GM12878 (cell line): Measurements from ENCODE around the gene PRDM15. TPM values are rescaled to one million over a fixed set of nuclear protein-coding genes. Genes with fewer than 3 reads are reported as not detected.

Experiments
- ATAC-seq: fragments of 200-7000 bp; cut with Tn5 transposase; 3 replicates; pipeline ENCODE4 v1.9.1; 2020; ENCODE audit warnings: mild to moderate bottlenecking, moderate library complexity
- BruUV-seq: library from RNA; stranded (reverse); fragments of 400-500 nt; replicated peaks from 2 replicates; lab custom pipeline; 2021; lab: Mats Ljungman, UMichigan
- CTCF ChIA-PET: fragments of 300-600 bp; sonication (Branson Sonifier 250); formaldehyde crosslinking; extraction: SDS; loops from one replicate; lab custom pipeline; 2021; ENCODE audit warnings: inconsistent platforms; lab: Yijun Ruan, JAX
- POLR2A ChIA-PET: fragments of 350-600 bp; formaldehyde crosslinking; extraction: SDS; loops from one replicate; lab custom pipeline; 2021; ENCODE audit warnings: inconsistent platforms; lab: Charles Lee
- RAD21 ChIA-PET: fragments of 300-600 bp; sonication (Branson Sonifier 250); formaldehyde crosslinking; loops from one replicate; lab custom pipeline; 2023; ENCODE audit warnings: antibody characterized with exemption; ENCODE audit not compliant: unreplicated experiment; lab: Charles Lee
- SMC1A ChIA-PET: fragments of 300-600 bp; sonication (Branson Sonifier 250); formaldehyde crosslinking; loops from one replicate; lab custom pipeline; 2023; ENCODE audit not compliant: unreplicated experiment, uncharacterized antibody; lab: Charles Lee
- DNase-seq: peaks from one replicate; pipeline ENCODE4 v3.0.0-alpha.2; 2011; ENCODE audit warnings: low read depth, low spot score
- FAIRE-seq: peaks from 3 replicates; lab custom pipeline; 2011; peaks lifted over from hg19 to GRCh38; lab: Jason Lieb, UNC
- H2AFZ ChIP-seq: 2 replicates; pipeline ENCODE4 v1.6.0; 2011; ENCODE audit warnings: low read depth, low read length, control low read depth; ENCODE audit not compliant: control insufficient read depth
- H3K27ac ChIP-seq: 2 replicates; pipeline ENCODE4 v1.5.1; 2011; ENCODE audit warnings: control low read depth; ENCODE audit not compliant: control insufficient read depth, insufficient read depth
- H3K27me3 ChIP-seq, 2 experiments: replicated peaks in 1 of 2; 2 replicates each; pipeline versions ENCODE4 v1.6.0 to v1.6.1; 2011; ENCODE audit warnings: low read length in 1 of 2; ENCODE audit not compliant: control insufficient read depth in 2 of 2, insufficient read depth in 2 of 2
- H3K36me3 ChIP-seq, 2 experiments: 2 replicates each; pipeline ENCODE4 v1.5.1; 2011; ENCODE audit warnings: low read length in 1 of 2; ENCODE audit not compliant: control insufficient read depth in 2 of 2, insufficient read depth in 2 of 2
- H3K4me1 ChIP-seq: 2 replicates; pipeline ENCODE4 v1.6.1; 2011; ENCODE audit warnings: mild to moderate bottlenecking, low read length, moderate library complexity, mixed read lengths; ENCODE audit not compliant: control insufficient read depth, insufficient read depth
- H3K4me2 ChIP-seq: 2 replicates; pipeline ENCODE4 v1.6.0; 2011; ENCODE audit warnings: control low read depth; ENCODE audit not compliant: control insufficient read depth, insufficient read depth
- H3K4me3 ChIP-seq: fragments of 200-600 bp; sonication (generic); 2 replicates; pipeline ENCODE4 v1.5.1; 2016
- H3K79me2 ChIP-seq: 2 replicates; pipeline ENCODE4 v1.6.0; 2011; ENCODE audit warnings: low read length; ENCODE audit not compliant: control insufficient read depth, insufficient read depth
- H3K9ac ChIP-seq: 2 replicates; pipeline ENCODE4 v1.8.0; 2011; ENCODE audit warnings: low read length, control low read depth, mixed read lengths; ENCODE audit not compliant: control insufficient read depth, insufficient read depth
- H3K9me3 ChIP-seq: replicated peaks from 3 replicates; pipeline ENCODE4 v1.5.1; 2011; ENCODE audit warnings: mild to moderate bottlenecking, low read length; ENCODE audit not compliant: control insufficient read depth, insufficient read depth
- H4K20me1 ChIP-seq: 2 replicates; pipeline ENCODE4 v1.6.0; 2011; ENCODE audit not compliant: control insufficient read depth, insufficient read depth
- CBFB ChIP-seq: IDR thresholded peaks from 2 replicates; pipeline ENCODE4 v1.6.1; 2016; ENCODE audit warnings: antibody characterized with exemption, low read depth
- FOS ChIP-seq: IDR thresholded peaks from 3 replicates; pipeline ENCODE4 v1.6.1; 2011; ENCODE audit warnings: borderline replicate concordance; ENCODE audit not compliant: insufficient read length; ENCODE audit errors: extremely low read depth
- HDAC2 ChIP-seq: fragments of 200-600 bp; sonication (generic); IDR thresholded peaks from 2 replicates; pipeline ENCODE4 v1.6.1; 2017
- KLF5 ChIP-seq: fragments of 450-650 bp; IDR thresholded peaks from 2 replicates; pipeline ENCODE4 v1.6.1; 2014; ENCODE audit warnings: mild to moderate bottlenecking; ENCODE audit not compliant: partially characterized antibody
- MEF2B ChIP-seq: fragments of 450-650 bp; IDR thresholded peaks from 2 replicates; pipeline ENCODE4 v1.6.1; 2018; ENCODE audit warnings: mild to moderate bottlenecking, moderate library complexity; ENCODE audit not compliant: partially characterized antibody, poor library complexity, severe bottlenecking
- NR2C1 ChIP-seq: fragments of 450-650 bp; IDR thresholded peaks from 2 replicates; pipeline ENCODE4 v1.6.1; 2017; ENCODE audit warnings: antibody characterized with exemption, mild to moderate bottlenecking, moderate library complexity
- POLR2AphosphoS5 ChIP-seq: IDR thresholded peaks from 2 replicates; pipeline ENCODE4 v1.6.1; 2011; ENCODE audit warnings: mild to moderate bottlenecking, low read length, inconsistent platforms
- SMARCA5 ChIP-seq: fragments of 450-650 bp; IDR thresholded peaks from 2 replicates; pipeline ENCODE4 v1.6.1; 2017; ENCODE audit warnings: mild to moderate bottlenecking
- ZNF207 ChIP-seq: fragments of 450-650 bp; IDR thresholded peaks from 2 replicates; pipeline ENCODE4 v1.6.1; 2014; ENCODE audit warnings: antibody characterized with exemption, mild to moderate bottlenecking, borderline replicate concordance
- WGBS: methylation state at CpG from one replicate; pipeline ENCODE4 v1.1.6; 2016; ENCODE audit warnings: low lambda C conversion rate; ENCODE audit not compliant: insufficient replicate concordance, insufficient coverage; ENCODE audit errors: missing lambda C conversion rate; 5-methylcytosine and 5-hydroxymethylcytosine counted together
- in situ Hi-C: fragments of 300-500 bp; cut with MboI; formaldehyde crosslinking; loops from 9 replicates; pipeline ENCODE4 v1.14.3; 2018; ENCODE audit warnings: mixed read lengths
- intact Hi-C: fragments of 100-400 bp; cut with micrococcal nuclease; formaldehyde crosslinking; loops from one replicate; pipeline ENCODE4 v1.14.2; 2022; ENCODE audit not compliant: unreplicated experiment
- polyA plus RNA-seq, 11 experiments: library from polyadenylated mRNA; depleted of rRNA in 4 of 11; unstranded in 6 of 11; stranded (reverse) in 5 of 11; fragments of >200 nt; fragmentation: Nextera tagmentation in 4 of 11; fragmentation: Illumina TruSeq in 1 of 11; extraction: Ambion mirVana in 4 of 11; extraction: Trizol in 1 of 11; gene quantifications; 1 replicate in 1 of 11; 2 replicates in 10 of 11; pipeline versions ENCODE4 v1.2.1 to v1.2.3, GENCODE V29; 2011 to 2016; ENCODE audit warnings: inconsistent platforms in 2 of 11, missing spikeins in 2 of 11, low read depth in 1 of 11
- total RNA-seq, 4 experiments: library from RNA; depleted of rRNA in 3 of 4; stranded (reverse); fragments of >200 nt in 3 of 4; fragmentation: Illumina TruSeq in 1 of 4; extraction: Trizol in 1 of 4; gene quantifications; 2 replicates each; pipeline versions ENCODE4 v1.2.1 to v1.2.3, GENCODE V29; 2013 to 2021
- TF ChIP-seq, protein P1 (sequence below): IDR thresholded peaks from 2 replicates; pipeline ENCODE4 v1.6.1; 2012; ENCODE audit warnings: low read depth, low read length, improper control_type of control experiment

Gene PRDM15
- total and polyA plus RNA-seq, 10 of the 15 experiments (the other 5 are each of a cell fraction or from before 2014, with no cell fraction given): 2.2 to 16.0 (median 8.6) TPM

DNA sequence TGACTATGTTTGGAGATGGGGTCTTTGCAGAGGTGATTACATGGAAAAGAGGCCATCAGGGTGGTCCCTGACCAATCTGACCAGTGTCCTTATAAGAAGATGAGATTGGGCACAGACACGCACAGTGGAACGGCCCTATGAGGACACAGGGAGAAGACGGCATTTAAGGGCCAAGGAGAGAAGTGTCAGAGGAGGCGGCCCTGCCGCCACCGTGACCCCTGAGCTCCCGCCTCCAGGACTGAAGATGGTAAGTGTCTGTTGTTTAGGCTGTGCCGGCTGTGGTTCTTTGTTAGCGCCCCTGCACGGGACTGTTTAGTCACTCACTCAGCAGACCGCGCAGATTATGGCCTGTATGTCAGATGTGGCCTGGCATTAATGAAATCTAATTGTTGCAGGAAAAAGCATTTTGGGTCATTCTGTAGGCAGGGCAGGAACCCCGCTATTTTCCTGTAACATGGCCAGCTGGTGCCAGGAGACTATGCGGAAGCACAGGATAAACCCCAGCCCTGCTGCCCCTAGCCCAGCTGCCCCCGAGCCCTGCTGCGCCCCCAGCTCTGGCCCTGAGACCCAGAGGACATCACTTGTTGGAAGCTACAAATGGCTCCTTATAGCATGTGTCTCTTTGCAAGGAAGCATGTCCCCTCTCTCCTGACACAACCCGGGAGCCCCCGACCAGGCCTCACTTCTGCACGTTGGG is 58.6 kb downstream of the PRDM15 start:
- ChIA-PET SMC1A (no interaction called here), CTCF (interaction anchor here (1.5 kb wide), 1 partner anchor 298 kb away, joined by 5 read pairs; no protein-coding TSS in a partner anchor), RAD21 (no interaction called here), POLR2A (no interaction called here)
- FAIRE-seq (no peak), DNase-seq (no peak), ATAC-seq (no peak)
- H3K36me3 ChIP-seq: peaks cover 8 to 25% of the 10 kb centered on the region in 2 experiments; a peak in 3 of 4 replicates
- no peak overlapping the region for H3K4me2 ChIP-seq
- H3K9ac ChIP-seq: no peak overlapping the region
- TF ChIP-seq MEF2B (no peak), CBFB (no peak), NR2C1 (no peak), FOS (no peak), KLF5 (no peak)
- no peak overlapping the region for H3K27ac ChIP-seq
- 97% methylated on average over 19 of the region's 19 CpGs for WGBS
- in situ Hi-C loops (loop anchor here (5.0 kb wide), 1 partner anchor 292 kb away; no protein-coding TSS in a partner anchor), intact Hi-C loops (no loop called here)
- no TSS peak for BruUV-seq
- H3K9me3 ChIP-seq: no peaks in the 10 kb centered on the region
- no peaks in the 10 kb centered on the region for H3K79me2 ChIP-seq
- H2AFZ ChIP-seq: no peak overlapping the region
- H3K4me3 ChIP-seq: no peak overlapping the region
- peaks cover 5% of the 10 kb centered on the region; the same call in 1 of the 2 replicates for H3K4me1 ChIP-seq
- H3K27me3 ChIP-seq: no peaks in the 10 kb centered on the region
- no peaks in the 10 kb centered on the region for H4K20me1 ChIP-seq

DNA sequence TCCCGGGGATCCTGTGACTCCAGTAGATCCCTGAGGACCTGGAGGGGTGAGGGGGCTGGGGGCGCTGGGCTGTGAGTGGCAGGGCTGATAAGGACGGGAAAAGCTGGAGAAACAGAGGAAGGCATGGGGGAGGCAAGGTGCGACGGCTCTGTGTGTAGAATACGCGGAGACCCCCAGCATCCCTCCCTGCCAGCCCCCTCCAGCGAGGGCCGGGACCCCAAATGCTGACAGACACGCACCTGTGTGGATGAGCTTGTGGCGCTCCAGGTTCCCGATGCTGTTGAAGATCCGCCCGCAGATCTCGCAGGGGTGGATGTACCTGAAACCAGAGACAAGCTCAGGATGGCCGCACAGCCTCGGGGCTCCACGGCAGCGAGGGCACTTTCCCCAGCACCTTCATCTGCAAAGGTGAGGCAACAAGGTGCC is 59.3 kb downstream of the PRDM15 start:
- Histone ChIP-seq H3K36me3 (peaks cover 9 to 25% of the 10 kb centered on the region in 2 experiments; a peak in 3 of 4 replicates), H3K27me3 (no peaks in the 10 kb centered on the region), H3K4me1 (peaks cover 5% of the 10 kb centered on the region; the same call in 1 of the 2 replicates)
- TF ChIP-seq POLR2AphosphoS5 (no peak), HDAC2 (no peak), SMARCA5 (no peak), ZNF207 (no peak)
- TF ChIP-seq, protein P1, sequence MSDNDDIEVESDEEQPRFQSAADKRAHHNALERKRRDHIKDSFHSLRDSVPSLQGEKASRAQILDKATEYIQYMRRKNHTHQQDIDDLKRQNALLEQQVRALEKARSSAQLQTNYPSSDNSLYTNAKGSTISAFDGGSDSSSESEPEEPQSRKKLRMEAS: no peak
- TF ChIP-seq, all 136 proteins: peak for 0
- Histone ChIP-seq H3K9ac (no peak overlapping the region), H3K27ac (no peak overlapping the region), H3K4me3 (no peak overlapping the region), H2AFZ (no peak overlapping the region), H3K4me2 (no peak overlapping the region), H3K9me3 (no peaks in the 10 kb centered on the region), H3K79me2 (no peaks in the 10 kb centered on the region), H4K20me1 (no peaks in the 10 kb centered on the region)
- in situ Hi-C loops (loop anchor here (5.0 kb wide), 1 partner anchor 292 kb away; no protein-coding TSS in a partner anchor), intact Hi-C loops (loop anchor here (5.0 kb wide), 1 partner anchor 42 kb away; no protein-coding TSS in a partner anchor)
- ChIA-PET RAD21 (no interaction called here), POLR2A (no interaction called here), SMC1A (no interaction called here), CTCF (interaction anchor here (1.5 kb wide), 1 partner anchor 298 kb away, joined by 5 read pairs; no protein-coding TSS in a partner anchor)
- BruUV-seq: no TSS peak
- no peak for ATAC-seq
- FAIRE-seq: no peak
- DNase-seq: no peak
- over 99% methylated on average over 17 of the region's 19 CpGs for WGBS
